Fibroblast of the aortic adventitia (primary cell): Measurements from ENCODE around the gene TMEM132D. TPM values are rescaled to one million over a fixed set of nuclear protein-coding genes. Genes with fewer than 3 reads are reported as not detected.

Experiments
- DNase-seq: peaks from one replicate; pipeline ENCODE4 v3.0.0-alpha.2; 2010; ENCODE audit warnings: low read depth
- H3K4me3 ChIP-seq: 2 replicates; pipeline ENCODE4 v1.5.1; 2011; ENCODE audit warnings: low read depth, mild to moderate bottlenecking, control low read depth, low read length, moderate library complexity
- total RNA-seq: library from RNA; depleted of rRNA; stranded (reverse); fragments of >200 nt; gene quantifications from 2 replicates; pipeline ENCODE4 v1.2.3, GENCODE V29; 2012; ENCODE audit warnings: low replicate concordance
- TF ChIP-seq, protein P1 (sequence below): IDR thresholded peaks from 2 replicates; pipeline ENCODE4 v1.5.1; 2011; ENCODE audit warnings: mild to moderate bottlenecking, low read length, control low read depth, inconsistent platforms; ENCODE audit not compliant: insufficient read depth

Gene TMEM132D
- total RNA-seq, 1 donor, result not detected

DNA sequence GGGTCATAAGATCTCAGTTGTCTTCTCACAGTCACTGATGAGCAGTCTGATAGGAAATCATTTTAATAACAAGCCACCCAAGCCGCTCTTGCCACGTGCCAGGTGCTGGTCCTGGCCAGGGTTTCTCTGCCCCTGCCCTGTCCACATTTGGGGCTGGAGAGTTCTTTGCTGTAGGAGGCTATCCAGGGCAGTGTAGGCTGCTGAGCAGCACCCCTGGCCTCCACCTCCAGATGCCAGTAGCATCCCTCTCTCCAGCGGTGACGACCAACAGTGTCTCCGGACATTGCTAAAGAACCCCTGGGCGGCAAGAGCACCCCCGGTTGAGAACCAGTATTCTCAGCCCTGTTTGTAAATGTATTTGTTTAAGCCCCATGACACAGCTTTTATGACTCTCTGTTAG is 806.9 kb downstream of the TMEM132D start:
- TF ChIP-seq, protein P1, sequence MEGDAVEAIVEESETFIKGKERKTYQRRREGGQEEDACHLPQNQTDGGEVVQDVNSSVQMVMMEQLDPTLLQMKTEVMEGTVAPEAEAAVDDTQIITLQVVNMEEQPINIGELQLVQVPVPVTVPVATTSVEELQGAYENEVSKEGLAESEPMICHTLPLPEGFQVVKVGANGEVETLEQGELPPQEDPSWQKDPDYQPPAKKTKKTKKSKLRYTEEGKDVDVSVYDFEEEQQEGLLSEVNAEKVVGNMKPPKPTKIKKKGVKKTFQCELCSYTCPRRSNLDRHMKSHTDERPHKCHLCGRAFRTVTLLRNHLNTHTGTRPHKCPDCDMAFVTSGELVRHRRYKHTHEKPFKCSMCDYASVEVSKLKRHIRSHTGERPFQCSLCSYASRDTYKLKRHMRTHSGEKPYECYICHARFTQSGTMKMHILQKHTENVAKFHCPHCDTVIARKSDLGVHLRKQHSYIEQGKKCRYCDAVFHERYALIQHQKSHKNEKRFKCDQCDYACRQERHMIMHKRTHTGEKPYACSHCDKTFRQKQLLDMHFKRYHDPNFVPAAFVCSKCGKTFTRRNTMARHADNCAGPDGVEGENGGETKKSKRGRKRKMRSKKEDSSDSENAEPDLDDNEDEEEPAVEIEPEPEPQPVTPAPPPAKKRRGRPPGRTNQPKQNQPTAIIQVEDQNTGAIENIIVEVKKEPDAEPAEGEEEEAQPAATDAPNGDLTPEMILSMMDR, result no peak
- no peak overlapping the region for H3K4me3 ChIP-seq
- no peak for DNase-seq

DNA sequence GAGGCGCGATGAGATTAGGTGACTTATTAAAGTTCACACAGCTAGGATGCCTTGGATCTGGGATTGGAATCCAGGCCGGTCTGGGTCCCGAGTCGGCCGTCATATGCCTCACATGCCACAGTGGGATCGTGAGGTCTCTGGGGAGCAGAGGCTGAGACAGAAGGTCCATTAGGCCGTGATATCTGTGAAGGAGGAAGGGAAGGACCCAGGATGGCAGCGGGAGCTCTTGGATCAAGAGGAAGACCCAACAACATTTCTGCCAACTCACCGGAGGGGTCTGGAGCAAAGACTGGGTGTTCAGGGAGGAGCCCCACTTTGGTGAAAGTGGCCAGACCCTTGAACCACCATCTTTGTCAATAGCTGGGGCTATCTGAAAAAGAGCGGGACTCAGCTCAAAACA is 807.6 kb downstream of the TMEM132D start:
- H3K4me3 ChIP-seq, result no peak overlapping the region
- no peak for DNase-seq
- TF ChIP-seq, protein P1, result no peak

DNA sequence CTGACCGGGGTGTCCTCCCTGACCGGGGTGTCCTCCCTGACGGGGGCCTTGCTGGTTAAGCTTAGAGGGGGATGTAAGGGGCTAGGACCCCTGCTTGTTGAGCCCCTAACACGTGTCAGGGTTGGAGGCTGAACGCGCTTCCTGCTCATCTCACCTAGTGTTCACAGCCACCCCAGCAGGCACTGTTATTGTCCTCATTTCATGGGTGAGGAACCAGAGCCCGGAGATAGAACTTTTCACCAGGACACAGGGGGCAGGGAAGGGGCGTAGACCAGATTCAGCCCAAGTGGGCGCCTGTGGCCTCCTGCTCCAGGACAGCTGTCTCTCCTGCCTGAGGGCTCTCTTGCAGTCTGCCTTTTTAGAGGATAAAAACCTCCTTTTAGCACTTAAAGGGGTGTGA is 814.2 kb downstream of the TMEM132D start:
- TF ChIP-seq, protein P1, result no peak
- DNase-seq, result no peak
- H3K4me3 ChIP-seq, result no peak overlapping the region

GRCh38 chr12:129084875-129085826 is 818.7 kb downstream of the TMEM132D start:
- DNase-seq, result no peak
- no peak overlapping the region for H3K4me3 ChIP-seq
- TF ChIP-seq, protein P1, result no peak

DNA sequence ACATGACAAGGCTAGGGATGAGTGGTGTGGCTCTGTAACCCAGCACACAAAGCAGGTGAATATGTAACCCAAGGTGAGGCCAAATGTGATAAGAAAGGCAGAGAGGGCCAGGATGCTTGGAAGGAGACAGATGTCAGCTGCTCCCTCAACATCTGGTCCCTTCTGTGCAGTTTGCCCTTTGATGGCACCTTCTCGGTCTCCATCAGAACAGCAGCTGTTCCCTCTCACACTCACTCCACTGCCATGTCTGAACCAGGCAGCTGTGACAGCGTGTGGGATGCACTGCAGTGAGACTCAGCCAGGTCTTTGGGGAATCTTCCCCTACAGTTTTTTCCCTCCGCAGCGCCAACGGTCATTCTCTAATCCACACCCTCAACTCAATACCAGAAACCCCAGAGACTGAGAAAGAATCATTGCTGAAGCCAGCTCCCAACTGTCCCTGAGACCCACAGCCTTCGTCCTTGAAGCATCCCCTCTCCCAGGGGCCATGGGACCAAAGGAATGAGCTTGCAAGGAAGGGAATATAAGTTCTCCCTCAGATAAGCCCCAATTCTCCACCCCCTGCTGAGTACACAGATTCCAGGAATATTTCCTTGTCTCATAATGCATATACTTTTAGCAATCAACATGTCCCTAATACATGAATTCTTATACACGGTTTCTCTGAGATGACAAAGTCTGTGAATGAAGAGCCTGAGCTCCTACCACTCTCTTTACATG is 820.5 kb downstream of the TMEM132D start:
- DNase-seq, result no peak
- no peak overlapping the region for H3K4me3 ChIP-seq
- TF ChIP-seq, protein P1, result no peak

DNA sequence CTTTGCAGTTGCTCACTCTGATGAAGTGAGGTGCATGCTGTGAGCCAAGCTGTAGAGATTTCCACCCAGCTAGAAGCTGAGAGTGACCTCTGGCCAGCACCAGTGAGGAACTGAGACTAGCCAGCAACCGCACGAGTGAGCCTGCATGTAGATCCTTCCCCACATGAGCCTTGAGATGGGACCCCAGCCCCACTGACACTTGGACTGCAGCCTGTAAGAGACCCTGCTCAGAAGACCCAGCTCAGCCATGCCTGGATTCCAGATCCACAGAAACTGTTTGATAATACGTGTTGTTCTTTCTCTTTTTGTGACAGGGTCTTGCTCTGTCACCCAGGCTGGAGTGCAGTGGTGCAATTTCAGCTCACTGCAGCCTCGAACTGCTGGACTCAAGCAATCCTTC is 821.4 kb downstream of the TMEM132D start:
- TF ChIP-seq, protein P1, result no peak
- no peak overlapping the region for H3K4me3 ChIP-seq
- DNase-seq, result no peak
